ENCODE results near the gene RAI1.

Gene RAI1

DNA sequence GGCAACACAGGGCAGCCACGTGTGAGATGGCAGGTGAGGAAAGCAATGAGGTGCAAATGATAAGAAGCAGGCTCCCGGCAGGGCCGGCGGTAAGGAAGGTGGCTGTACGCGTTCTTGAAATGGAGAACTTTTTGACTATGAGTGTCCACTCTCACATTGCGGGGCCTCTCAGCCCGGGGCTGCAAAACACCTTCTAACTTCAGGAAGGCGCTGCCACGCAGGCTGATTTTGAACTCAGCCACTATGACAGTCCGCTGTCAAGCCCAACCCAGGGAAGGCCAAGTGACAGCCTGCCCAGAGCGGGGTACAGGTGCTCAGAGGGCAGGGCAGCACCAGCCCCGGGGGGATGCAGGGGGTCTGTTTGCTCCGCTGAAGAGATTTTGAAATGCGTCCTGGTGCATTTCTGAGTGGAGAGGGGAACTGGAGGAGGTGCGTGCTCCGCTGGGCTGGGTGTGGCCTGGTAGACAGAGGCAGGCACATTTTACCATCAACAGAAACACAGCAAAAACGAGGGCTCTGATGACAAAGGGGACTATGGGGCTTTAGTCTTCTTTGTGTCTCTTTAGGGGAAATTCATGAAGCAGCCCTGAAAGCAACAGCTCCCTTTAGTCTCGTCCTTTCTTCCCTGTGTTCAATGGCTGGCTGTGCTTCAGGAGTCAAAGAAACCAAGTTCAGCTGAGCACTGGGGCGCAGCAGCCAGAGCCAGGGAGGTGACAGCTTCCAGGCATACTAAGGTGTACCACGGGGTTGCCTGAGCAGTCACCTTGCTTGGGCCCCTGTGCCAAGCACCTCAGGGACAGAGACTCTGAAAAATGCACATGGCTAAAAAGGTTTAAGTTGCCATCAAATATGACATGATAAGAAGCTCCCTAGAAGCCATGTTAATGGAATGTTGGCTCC lies 170.1 kb downstream of the RAI1 start:
- DNase-seq, result no peak

DNA sequence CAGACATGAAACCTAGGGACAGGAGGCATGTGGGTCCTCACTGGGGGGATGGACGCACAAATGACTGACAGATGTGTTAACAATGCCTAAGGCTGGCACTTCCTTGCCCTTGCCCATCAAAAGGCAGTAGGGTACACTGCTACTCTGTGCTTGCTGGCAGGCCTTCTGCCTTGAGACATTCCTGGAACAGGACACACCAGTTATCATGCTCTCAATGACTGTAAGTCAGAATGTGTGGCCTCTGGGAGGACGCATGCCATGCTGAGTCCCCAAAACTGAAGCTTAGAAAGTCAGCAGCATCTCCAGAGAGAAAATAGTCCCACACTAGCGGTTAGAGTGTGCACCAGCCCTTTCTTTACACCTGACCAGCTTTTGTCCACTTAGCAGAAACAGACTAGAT lies 171.7 kb downstream of the RAI1 start:
- DNase-seq, result no peak

DNA sequence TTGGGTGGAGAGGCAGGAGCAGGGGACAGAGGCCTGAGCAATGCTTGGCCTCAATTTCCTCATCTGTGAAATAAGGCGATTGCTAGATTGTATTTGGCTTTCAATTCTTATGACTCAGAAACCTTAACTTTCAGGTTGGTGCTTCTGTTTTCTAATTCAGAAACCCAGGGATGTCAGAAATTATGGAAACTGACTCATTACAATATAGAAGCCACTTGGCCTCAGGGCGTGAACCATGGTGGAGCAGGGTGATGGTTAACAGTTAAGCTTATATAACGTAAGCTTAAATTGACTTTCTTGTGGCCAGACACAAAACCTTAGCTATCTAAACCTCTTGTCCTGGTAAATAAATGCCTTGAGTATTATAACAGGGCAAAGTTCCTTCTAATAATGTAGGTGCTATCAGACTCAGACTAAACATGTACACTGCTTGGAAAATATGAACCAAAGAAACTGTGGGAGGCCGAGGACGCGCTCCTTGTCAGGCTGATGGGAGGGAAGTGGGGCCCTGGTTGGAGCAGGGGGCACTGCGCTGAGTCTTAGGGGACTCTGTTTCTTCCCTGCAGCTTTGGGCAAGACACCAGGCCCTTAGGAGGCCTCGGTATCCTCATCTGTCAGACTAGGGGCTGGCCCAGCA lies 172.7 kb downstream of the RAI1 start:
- no peak for DNase-seq

DNA sequence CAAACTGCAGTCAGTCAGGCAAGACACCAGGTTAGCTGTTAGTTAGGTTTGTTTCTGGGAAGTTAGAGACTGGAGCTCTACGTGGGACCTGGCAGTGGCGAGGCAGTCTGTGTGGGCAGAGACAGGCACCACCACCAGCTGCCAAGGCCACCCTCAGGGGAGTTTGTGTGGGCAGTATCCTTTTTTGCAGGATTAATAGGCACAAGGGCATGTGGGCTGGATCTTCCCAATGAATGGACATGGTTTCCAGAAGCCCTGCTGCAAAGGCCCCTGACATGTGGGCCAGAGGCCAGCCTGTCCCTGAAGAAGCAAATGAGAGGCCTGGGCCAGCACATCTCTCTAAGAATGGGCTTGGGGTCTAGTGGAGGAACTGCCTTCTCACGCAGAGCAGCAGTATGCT lies 174.7 kb downstream of the RAI1 start:
- no peak for DNase-seq

DNA sequence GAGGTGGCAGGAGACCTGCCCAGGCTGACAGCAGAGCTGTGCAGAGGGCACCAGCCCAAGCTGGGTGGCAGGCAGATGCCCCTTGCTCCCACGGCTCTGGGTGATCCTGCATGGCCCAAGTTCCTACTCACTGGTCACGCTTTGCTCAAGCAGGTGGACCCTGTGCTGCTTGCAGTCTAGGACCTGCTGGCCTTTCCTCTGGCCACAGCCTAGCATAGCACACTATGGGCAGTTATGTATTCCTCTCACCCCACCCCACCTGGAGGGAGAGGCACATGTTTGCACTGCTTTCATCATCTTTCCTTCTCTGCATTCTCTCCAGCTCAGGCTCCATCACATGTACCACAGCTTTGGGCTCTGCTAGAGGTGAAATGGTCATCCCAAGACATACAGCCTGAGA lies 175.1 kb downstream of the RAI1 start:
- no peak for DNase-seq

DNA sequence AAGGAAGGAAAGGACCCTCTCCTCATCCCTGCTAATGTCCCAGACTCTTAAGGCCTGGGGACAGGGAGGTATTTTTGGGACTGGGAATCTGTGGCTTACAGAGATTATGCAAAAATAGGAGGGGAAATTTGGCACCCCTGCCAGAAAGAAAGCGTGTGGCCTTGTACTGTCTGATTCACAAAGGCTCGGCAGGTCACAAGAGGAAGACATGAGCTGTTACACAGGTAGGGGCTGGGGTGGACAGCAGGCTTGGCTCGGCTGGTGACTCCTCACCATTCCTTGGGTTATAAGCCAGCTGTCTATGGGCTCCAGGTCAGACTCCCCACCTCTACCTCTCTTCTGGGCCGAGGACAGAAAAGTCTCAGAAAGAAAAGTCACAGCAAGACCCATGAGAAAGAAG lies 176.2 kb downstream of the RAI1 start:
- no peak for DNase-seq

DNA sequence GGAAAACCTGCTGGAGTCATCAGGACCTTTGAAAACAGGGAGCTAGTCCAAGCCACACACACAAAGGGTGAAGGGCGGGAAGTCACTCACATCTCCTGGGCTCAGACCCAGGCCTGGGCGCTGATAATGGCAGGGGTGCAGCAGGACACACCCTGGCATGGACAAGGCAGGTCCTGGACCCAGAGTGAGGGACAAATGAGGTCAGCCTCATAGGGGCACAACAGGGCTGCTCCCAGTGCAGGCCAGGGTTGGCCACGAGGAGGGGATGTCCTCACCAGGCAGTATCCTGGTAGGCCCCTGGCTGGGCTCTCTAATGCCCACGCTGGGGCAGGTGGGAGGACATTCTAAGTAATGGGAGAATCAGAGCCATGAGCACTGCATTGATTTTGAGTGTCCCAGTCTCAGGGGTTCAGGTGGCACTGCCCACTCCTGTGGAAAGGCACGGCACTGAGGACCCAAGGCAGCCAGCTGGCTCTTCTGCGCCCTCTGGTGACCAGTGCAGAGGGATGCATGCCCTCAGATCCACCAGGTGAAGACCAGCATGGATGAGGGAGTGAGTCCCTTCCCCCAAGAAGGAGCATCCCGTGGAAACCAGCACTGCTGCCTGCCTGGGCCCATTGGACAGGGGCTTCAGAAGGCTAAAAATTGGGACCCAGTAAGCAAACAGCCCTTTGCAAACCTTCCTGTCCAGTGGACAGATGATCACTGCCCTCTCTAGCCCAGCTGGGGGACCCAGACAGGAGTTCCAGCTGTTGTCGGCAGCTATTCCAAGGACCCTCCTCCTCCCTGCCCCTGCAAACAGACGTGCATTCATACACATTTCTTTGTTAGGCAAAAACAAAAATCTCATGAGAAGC lies 178.9 kb downstream of the RAI1 start:
- DNase-seq, result peak; percentile 67 to 72

DNA sequence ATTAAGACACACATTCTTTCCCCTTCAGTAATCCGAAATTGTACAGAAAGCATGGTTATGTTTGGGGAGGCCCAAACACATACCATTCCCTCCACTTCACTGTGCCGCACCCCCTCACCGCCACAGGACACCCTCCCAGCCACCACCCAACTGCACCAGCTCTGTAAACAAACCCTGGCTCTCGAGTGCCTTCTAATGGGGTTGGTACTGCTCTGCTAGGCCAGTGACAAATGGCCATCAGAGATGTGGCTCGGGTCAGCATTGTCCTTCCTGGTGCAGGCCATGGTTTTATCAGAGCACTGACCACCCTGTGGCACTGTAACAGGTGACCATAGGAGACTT lies 179.5 kb downstream of the RAI1 start:
- no peak for DNase-seq

All from stimulated activated CD4-positive, alpha-beta T cell treated with anti-CD3 and anti-CD28 coated beads, Interleukin-2, amount 100 ng/mL, for 48 hours (primary cell).